GM21786 (cell line): Measurements from ENCODE around the gene ACSF2.
"Not testable (repeated sequence)": the region's sequence is repeated elsewhere in the genome, so short reads cannot be mapped to it uniquely, and the experiment has no call there.

Experiments
- ATAC-seq: cut with Tn5 transposase; IDR thresholded peaks from one replicate; pipeline ENCODE4 v1.9.1; 2021; ENCODE audit not compliant: unreplicated experiment

ACSF2 gene

GRCh38 chr17:50462446-50462845 is 36.4 kb downstream of the ACSF2 start:
- no peak for ATAC-seq

- no peak for ATAC-seq
These were observed 38.1 kb downstream of the ACSF2 start for GRCh38 chr17:50464121-50464520.

- ATAC-seq = no peak
These were observed 38.7 kb downstream of the ACSF2 start for GRCh38 chr17:50464736-50465135.

GRCh38 chr17:50465171-50465570 is 39.2 kb downstream of the ACSF2 start:
- ATAC-seq = no peak

- no peak for ATAC-seq
These were observed 39.6 kb downstream of the ACSF2 start for GRCh38 chr17:50465635-50466034.

GRCh38 chr17:50466371-50467113 is 40.5 kb downstream of the ACSF2 start:
- ATAC-seq = no peak

- no peak for ATAC-seq
These were observed 41.3 kb downstream of the ACSF2 start for GRCh38 chr17:50467114-50467854.

- no peak for ATAC-seq
These were observed 41.9 kb downstream of the ACSF2 start for GRCh38 chr17:50467855-50468303.

GRCh38 chr17:50468304-50469207 is 42.5 kb downstream of the ACSF2 start, which contains the start of gene CHAD:
TSS of gene CHAD (minus strand) at chr17:50468880. CDS start at chr17:50468813, 67 bp downstream.
- ATAC-seq = no peak

GRCh38 chr17:50469208-50469605 is 43.2 kb downstream of the ACSF2 start:
- no peak for ATAC-seq

- no peak for ATAC-seq
These were observed 43.8 kb downstream of the ACSF2 start for GRCh38 chr17:50469671-50470305.

- ATAC-seq = no peak
These were observed 44.4 kb downstream of the ACSF2 start for GRCh38 chr17:50470426-50470825.

- ATAC-seq = no peak
These were observed 45.2 kb downstream of the ACSF2 start for GRCh38 chr17:50471009-50471905.

- ATAC-seq = no peak
These were observed 46.3 kb downstream of the ACSF2 start for GRCh38 chr17:50472286-50472685.

- ATAC-seq = not testable (repeated sequence)
These were observed 46.7 kb downstream of the ACSF2 start for GRCh38 chr17:50472761-50473161.

GRCh38 chr17:50473901-50474300 is 47.9 kb downstream of the ACSF2 start:
- no peak for ATAC-seq

- no peak for ATAC-seq
These were observed 48.5 kb downstream of the ACSF2 start for GRCh38 chr17:50474523-50474922.

- no peak for ATAC-seq
These were observed 49.3 kb downstream of the ACSF2 start for GRCh38 chr17:50475362-50475761.

- not testable (repeated sequence) for ATAC-seq
These were observed 49.9 kb downstream of the ACSF2 start for GRCh38 chr17:50475775-50476544.
